ENCODE results near the gene PLEKHF1.
"Not testable (repeated sequence)": the region's sequence is repeated elsewhere in the genome, so short reads cannot be mapped to it uniquely, and the experiment has no call there.

PLEKHF1 gene

GRCh38 chr19:29665215-29665825 lies at the start of gene PLEKHF1:
PLEKHF1 (plus strand) TSS chr19:29665461; CDS start chr19:29673840, 8,379 bp downstream.
- FAIRE-seq: no peak

GRCh38 chr19:29615891-29616425 lies 49.3 kb upstream of the PLEKHF1 start:
- FAIRE-seq: no peak

- FAIRE-seq: no peak
Measured at GRCh38 chr19:29616541-29616940, 48.7 kb upstream of the PLEKHF1 start.

- no peak for FAIRE-seq
Measured at GRCh38 chr19:29617366-29618266, 47.6 kb upstream of the PLEKHF1 start.

- no peak for FAIRE-seq
Measured at GRCh38 chr19:29618434-29618833, 46.8 kb upstream of the PLEKHF1 start.

GRCh38 chr19:29618871-29619270 lies 46.4 kb upstream of the PLEKHF1 start:
- no peak for FAIRE-seq

GRCh38 chr19:29620931-29621351 lies 44.3 kb upstream of the PLEKHF1 start:
- no peak for FAIRE-seq

- no peak for FAIRE-seq
Measured at GRCh38 chr19:29622166-29623070, 42.8 kb upstream of the PLEKHF1 start.

- no peak for FAIRE-seq
Measured at GRCh38 chr19:29623726-29624488, 41.4 kb upstream of the PLEKHF1 start.

GRCh38 chr19:29624489-29625185 lies 40.6 kb upstream of the PLEKHF1 start:
- FAIRE-seq: no peak

- no peak for FAIRE-seq
Measured at GRCh38 chr19:29625186-29625651, 40.0 kb upstream of the PLEKHF1 start.

GRCh38 chr19:29626386-29626785 lies 38.9 kb upstream of the PLEKHF1 start:
- no peak for FAIRE-seq

- not testable (repeated sequence) for FAIRE-seq
Measured at GRCh38 chr19:29626832-29627231, 38.4 kb upstream of the PLEKHF1 start.

- no peak for FAIRE-seq
Measured at GRCh38 chr19:29628661-29629385, 36.4 kb upstream of the PLEKHF1 start.

GRCh38 chr19:29629836-29630534 lies 35.3 kb upstream of the PLEKHF1 start:
- no peak for FAIRE-seq

- no peak for FAIRE-seq
Measured at GRCh38 chr19:29630655-29631054, 34.6 kb upstream of the PLEKHF1 start.

- no peak for FAIRE-seq
Measured at GRCh38 chr19:29631450-29631849, 33.8 kb upstream of the PLEKHF1 start.

GRCh38 chr19:29634002-29634401 lies 31.3 kb upstream of the PLEKHF1 start:
- no peak for FAIRE-seq

GRCh38 chr19:29634423-29635130 lies 30.7 kb upstream of the PLEKHF1 start:
- no peak for FAIRE-seq

Data from islet of Langerhans (tissue), 1 donor.